H9 (cell line): ENCODE data around the gene HS3ST3B1. TPM values are rescaled to one million over a fixed set of nuclear protein-coding genes. Genes with fewer than 3 reads are reported as not detected.

ENCODE experiments used
- DNase-seq: peaks from one replicate; pipeline ENCODE4 v3.0.0-alpha.2; 2017
- H2AFZ ChIP-seq: one replicate; pipeline ENCODE4 v1.6.1; 2013; ENCODE audit warnings: mild to moderate bottlenecking, low read length, control low read depth, moderate library complexity
- H2AK5ac ChIP-seq: 2 replicates; pipeline ENCODE4 v1.6.1; 2013; ENCODE audit warnings: low read length, control low read depth, mixed read lengths; ENCODE audit not compliant: insufficient read length
- H2BK120ac ChIP-seq: one replicate; pipeline ENCODE4 v1.6.1; 2013; ENCODE audit warnings: low read depth, mild to moderate bottlenecking, low read length, control low read depth, inconsistent platforms; ENCODE audit not compliant: poor library complexity, severe bottlenecking
- H2BK12ac ChIP-seq: 2 replicates; pipeline ENCODE4 v1.6.1; 2013; ENCODE audit warnings: low read length, control low read depth, mixed read lengths, low read depth; ENCODE audit not compliant: insufficient read length
- H2BK15ac ChIP-seq: 2 replicates; pipeline ENCODE4 v1.6.1; 2013; ENCODE audit warnings: low read depth, low read length, control low read depth
- H2BK20ac ChIP-seq: one replicate; pipeline ENCODE4 v1.6.1; 2013; ENCODE audit warnings: low read depth, mild to moderate bottlenecking, low read length, control low read depth, inconsistent platforms; ENCODE audit not compliant: poor library complexity, severe bottlenecking
- H2BK5ac ChIP-seq: 2 replicates; pipeline ENCODE4 v1.6.1; 2013; ENCODE audit warnings: low read length, control low read depth, mixed read lengths; ENCODE audit not compliant: insufficient read length
- H3K14ac ChIP-seq: 2 replicates; pipeline ENCODE4 v1.6.1; 2013; ENCODE audit warnings: low read length, control low read depth; ENCODE audit not compliant: insufficient read depth
- H3K18ac ChIP-seq: 2 replicates; pipeline ENCODE4 v1.6.1; 2013; ENCODE audit warnings: low read depth, mild to moderate bottlenecking, mixed read lengths, low read length, control low read depth; ENCODE audit not compliant: insufficient read length
- H3K23ac ChIP-seq: 2 replicates; pipeline ENCODE4 v1.6.1; 2013; ENCODE audit warnings: low read length, control low read depth, mixed read lengths, low read depth; ENCODE audit not compliant: insufficient read length
- H3K23me2 ChIP-seq: 2 replicates; pipeline ENCODE4 v1.6.1; 2013; ENCODE audit warnings: low read depth, mild to moderate bottlenecking, mixed read lengths, low read length, control low read depth; ENCODE audit not compliant: insufficient read length, poor library complexity, severe bottlenecking
- H3K27ac ChIP-seq: 2 replicates; pipeline ENCODE4 v1.5.1; 2013; ENCODE audit warnings: low read length, control low read depth, mixed read lengths, low read depth; ENCODE audit not compliant: insufficient read length
- H3K27me3 ChIP-seq: 2 replicates; pipeline ENCODE4 v1.6.1; 2013; ENCODE audit warnings: low read length, control low read depth, inconsistent platforms; ENCODE audit not compliant: insufficient read depth
- H3K4ac ChIP-seq: 2 replicates; pipeline ENCODE4 v1.6.1; 2013; ENCODE audit warnings: low read depth, mild to moderate bottlenecking, control low read depth, inconsistent platforms, low read length, moderate library complexity
- H3K4me1 ChIP-seq: 2 replicates; pipeline ENCODE4 v1.6.1; 2013; ENCODE audit warnings: low read length, control low read depth, inconsistent platforms; ENCODE audit not compliant: insufficient read depth
- H3K4me2 ChIP-seq: 2 replicates; pipeline ENCODE4 v1.6.1; 2013; ENCODE audit warnings: low read length, control low read depth, mixed read lengths; ENCODE audit not compliant: insufficient read length, insufficient read depth
- H3K56ac ChIP-seq: 2 replicates; pipeline ENCODE4 v1.6.1; 2013; ENCODE audit warnings: low read depth, mild to moderate bottlenecking, mixed read lengths, low read length, control low read depth; ENCODE audit not compliant: insufficient read length
- H3K79me1 ChIP-seq: 2 replicates; pipeline ENCODE4 v1.6.1; 2013; ENCODE audit warnings: low read depth, mild to moderate bottlenecking, moderate library complexity, low read length, control low read depth, inconsistent platforms; ENCODE audit not compliant: insufficient read depth, poor library complexity, severe bottlenecking
- H3K79me2 ChIP-seq: 2 replicates; pipeline ENCODE4 v1.6.1; 2013; ENCODE audit warnings: low read length, control low read depth, inconsistent platforms; ENCODE audit not compliant: insufficient read depth
- H3K9ac ChIP-seq: 2 replicates; pipeline ENCODE4 v1.6.1; 2013; ENCODE audit warnings: low read length, control low read depth, mixed read lengths; ENCODE audit not compliant: insufficient read length; ENCODE audit errors: extremely low read depth
- H3K9me3 ChIP-seq: one replicate; pipeline ENCODE4 v1.6.1; 2013; ENCODE audit warnings: low read depth, low read length, inconsistent platforms; ENCODE audit not compliant: control insufficient read depth
- H3T11ph ChIP-seq: one replicate; pipeline ENCODE4 v1.6.1; 2013; ENCODE audit warnings: mild to moderate bottlenecking, low read length, control low read depth, inconsistent platforms
- H4K20me1 ChIP-seq: one replicate; pipeline ENCODE4 v1.6.1; 2013; ENCODE audit not compliant: control insufficient read depth, insufficient read length, insufficient read depth
- H4K5ac ChIP-seq: 2 replicates; pipeline ENCODE4 v1.6.1; 2013; ENCODE audit warnings: low read depth, mild to moderate bottlenecking, mixed read lengths, low read length, control low read depth; ENCODE audit not compliant: insufficient read length
- H4K8ac ChIP-seq: replicated peaks from 2 replicates; pipeline ENCODE4 v1.6.1; 2013; ENCODE audit warnings: low read length, control low read depth, mixed read lengths, low read depth; ENCODE audit not compliant: insufficient read length
- H4K91ac ChIP-seq: 2 replicates; pipeline ENCODE4 v1.6.1; 2013; ENCODE audit warnings: low read depth, mild to moderate bottlenecking, moderate library complexity, mixed read lengths, low read length, control low read depth; ENCODE audit not compliant: insufficient read length
- H3K27ac Mint-ChIP-seq, 3 experiments: 2 replicates in 2 of 3; 3 replicates in 1 of 3; pipeline ENCODE4 v1.8.0; 2020 to 2021; ENCODE audit warnings: mixed read lengths in 3 of 3, mild to moderate bottlenecking in 1 of 3, moderate library complexity in 1 of 3
- H3K27me3 Mint-ChIP-seq: 2 replicates; pipeline ENCODE4 v1.8.0; 2021; ENCODE audit warnings: low read depth, mild to moderate bottlenecking, moderate library complexity, mixed read lengths
- H3K36me3 Mint-ChIP-seq, 3 experiments: 2 replicates in 2 of 3; 3 replicates in 1 of 3; pipeline ENCODE4 v1.8.0; 2020 to 2021; ENCODE audit warnings: low read depth in 3 of 3, mixed read lengths in 3 of 3; ENCODE audit not compliant: insufficient read depth in 1 of 3
- H3K4me1 Mint-ChIP-seq, 2 experiments: 2 replicates each; pipeline ENCODE4 v1.8.0; 2020; ENCODE audit warnings: mixed read lengths in 2 of 2
- H3K4me3 Mint-ChIP-seq, 2 experiments: 2 replicates in 1 of 2; 3 replicates in 1 of 2; pipeline ENCODE4 v1.8.0; 2020 to 2021; ENCODE audit warnings: mild to moderate bottlenecking in 2 of 2, mixed read lengths in 2 of 2, moderate library complexity in 1 of 2
- H3K9me3 Mint-ChIP-seq, 2 experiments: 2 replicates in 1 of 2; 3 replicates in 1 of 2; pipeline ENCODE4 v1.8.0; 2020; ENCODE audit warnings: mild to moderate bottlenecking in 2 of 2, mixed read lengths in 2 of 2, moderate library complexity in 1 of 2
- CTCF ChIP-seq: fragments of 200-600 bp; sonication (generic); conservative IDR thresholded peaks from 3 replicates; pipeline ENCODE4 v1.8.0; 2021; ENCODE audit warnings: antibody characterized with exemption, mild to moderate bottlenecking
- WGBS: extraction: QIAGEN DNeasy Blood & Tissue Kit; methylation state at CpG from one replicate; pipeline ENCODE4 v1.1.7; 2013; ENCODE audit warnings: missing lambda C conversion rate, low lambda C conversion rate, mixed read lengths; ENCODE audit not compliant: insufficient read length; ENCODE audit errors: extremely low coverage; 5-methylcytosine and 5-hydroxymethylcytosine counted together
- total RNA-seq: library from RNA; stranded (reverse); gene quantifications from 2 replicates; pipeline ENCODE4 v1.2.1, GENCODE V29; 2021

The HS3ST3B1 gene
- total RNA-seq, 1 experiment from 2014 or later, result 2.8 TPM

DNA sequence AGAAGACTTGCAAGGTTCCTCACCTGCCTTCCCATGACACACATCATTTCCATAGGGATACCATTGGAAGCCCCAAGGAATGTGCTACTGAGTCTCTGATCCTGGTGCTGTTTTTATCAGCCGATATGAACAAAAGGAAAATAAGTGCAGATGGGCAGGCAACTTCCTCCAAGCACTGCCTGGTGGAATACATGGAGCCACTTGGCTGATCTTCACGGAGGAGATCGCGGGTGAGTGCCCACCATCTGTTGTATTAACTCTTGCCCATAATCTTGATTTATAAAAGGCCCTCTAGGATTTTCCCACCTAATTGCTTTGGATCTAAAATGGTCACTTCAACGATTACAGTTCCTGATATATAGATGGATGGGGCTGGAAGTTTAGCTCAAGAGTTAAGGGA lies 39.5 kb upstream of the HS3ST3B1 start:
- H4K91ac ChIP-seq, result no peak overlapping the region
- H2BK120ac ChIP-seq, result no peak overlapping the region
- H4K20me1 ChIP-seq, result no peaks in the 10 kb centered on the region
- no peak overlapping the region for H4K8ac ChIP-seq
- WGBS, result no CpG with 5 or more reads among the region's 5 CpGs
- H3T11ph ChIP-seq, result no peak overlapping the region
- no peak for TF ChIP-seq CTCF
- H3K27ac ChIP-seq, result no peak overlapping the region
- H2AK5ac ChIP-seq, result no peak overlapping the region
- H2BK12ac ChIP-seq, result no peak overlapping the region
- no peaks in the 10 kb centered on the region for H3K27me3 ChIP-seq
- H2BK15ac ChIP-seq, result no peak overlapping the region
- no peak overlapping the region for H4K5ac ChIP-seq
- no peaks in the 10 kb centered on the region for H3K23me2 ChIP-seq
- H3K9me3 Mint-ChIP-seq, result peaks cover 0 to 5% of the 10 kb centered on the region in 2 experiments; a peak in 3 of 5 replicates
- H3K79me1 ChIP-seq, result no peaks in the 10 kb centered on the region
- no peak overlapping the region for H3K23ac ChIP-seq
- H3K4ac ChIP-seq, result no peak overlapping the region
- no peak for DNase-seq
- H2AFZ ChIP-seq, result no peak overlapping the region
- no peak overlapping the region for H3K14ac ChIP-seq
- H3K27ac Mint-ChIP-seq, result no peak overlapping the region
- no peaks in the 10 kb centered on the region for H3K4me1 ChIP-seq
- H2BK20ac ChIP-seq, result no peak overlapping the region
- no peaks in the 10 kb centered on the region for H3K4me1 Mint-ChIP-seq
- H3K56ac ChIP-seq, result no peak overlapping the region
- H3K18ac ChIP-seq, result no peak overlapping the region
- no peaks in the 10 kb centered on the region for H3K9me3 ChIP-seq
- H3K4me2 ChIP-seq, result no peak overlapping the region
- H2BK5ac ChIP-seq, result no peak overlapping the region
- H3K79me2 ChIP-seq, result no peaks in the 10 kb centered on the region
- H3K9ac ChIP-seq, result no peak overlapping the region
- H3K27me3 Mint-ChIP-seq, result peaks cover 2% of the 10 kb centered on the region; the same call in 1 of the 2 replicates
- H3K4me3 Mint-ChIP-seq, result no peak overlapping the region
- no peaks in the 10 kb centered on the region; a peak in 2 of 7 replicates for H3K36me3 Mint-ChIP-seq
